ENCODE data around the gene CDH16. TPM values are rescaled to one million over a fixed set of nuclear protein-coding genes. Genes with fewer than 3 reads are reported as not detected.
A peak's percentile ranks its signal among the peaks of the same experiment; 100 is the strongest.

Gene CDH16
- total RNA-seq, 1 donor from 2014 or later, result not detected

GRCh38 chr16:66889622-66890021 is 29.1 kb downstream of the CDH16 start:
- H3K36me3 ChIP-seq, result peaks cover 39% of the 10 kb centered on the region
- H3K4me3 ChIP-seq, result no peak overlapping the region
- peaks cover 19% of the 10 kb centered on the region for H3K4me1 ChIP-seq
- ATAC-seq (peak; percentile 52 to 56), DNase-seq (no peak)
- no peak overlapping the region for H3K27ac ChIP-seq
- intact Hi-C loops (cut with DNase I), result no loop called here
- H3K9me3 ChIP-seq, result no peaks in the 10 kb centered on the region
- H3K27me3 ChIP-seq (ENCODE audit: low read depth), result no peaks in the 10 kb centered on the region
- no peak for TF ChIP-seq CTCF (IDR thresholded peaks at IDR 0.05)

GRCh38 chr16:66888647-66889615 is 29.8 kb downstream of the CDH16 start:
- no peak for TF ChIP-seq CTCF (IDR thresholded peaks at IDR 0.05)
- DNase-seq (no peak), ATAC-seq (no peak)
- Histone ChIP-seq H3K27ac (no peak overlapping the region), H3K9me3 (no peaks in the 10 kb centered on the region), H3K27me3 (ENCODE audit: low read depth) (no peaks in the 10 kb centered on the region), H3K4me3 (no peak overlapping the region), H3K4me1 (peaks cover 19% of the 10 kb centered on the region), H3K36me3 (peaks cover 46% of the 10 kb centered on the region)
- intact Hi-C loops (cut with DNase I), result no loop called here

- Histone ChIP-seq H3K27ac (no peak overlapping the region), H3K4me1 (peaks cover 22% of the 10 kb centered on the region), H3K36me3 (peaks cover 46% of the 10 kb centered on the region), H3K9me3 (no peaks in the 10 kb centered on the region), H3K4me3 (no peak overlapping the region), H3K27me3 (ENCODE audit: low read depth) (no peaks in the 10 kb centered on the region)
- no peak for DNase-seq
- TF ChIP-seq CTCF (IDR thresholded peaks at IDR 0.05), result no peak
- ATAC-seq, result no peak
- intact Hi-C loops (cut with DNase I), result no loop called here
These were observed 31.8 kb downstream of the CDH16 start for GRCh38 chr16:66886914-66887313.

GRCh38 chr16:66886321-66886720 is 32.4 kb downstream of the CDH16 start:
- ATAC-seq, result no peak
- Histone ChIP-seq H3K9me3 (no peaks in the 10 kb centered on the region), H3K4me1 (peaks cover 28% of the 10 kb centered on the region), H3K27me3 (ENCODE audit: low read depth) (no peaks in the 10 kb centered on the region), H3K4me3 (no peak overlapping the region), H3K27ac (no peak overlapping the region), H3K36me3 (peaks cover 46% of the 10 kb centered on the region)
- TF ChIP-seq CTCF (IDR thresholded peaks at IDR 0.05), result no peak
- intact Hi-C loops (cut with DNase I), result no loop called here
- no peak for DNase-seq

GRCh38 chr16:66885491-66885890 is 33.2 kb downstream of the CDH16 start:
- no peak for TF ChIP-seq CTCF (IDR thresholded peaks at IDR 0.05)
- DNase-seq, result no peak
- no peaks in the 10 kb centered on the region for H3K9me3 ChIP-seq
- peaks cover 28% of the 10 kb centered on the region for H3K4me1 ChIP-seq
- ATAC-seq, result no peak
- peaks cover 42% of the 10 kb centered on the region for H3K36me3 ChIP-seq
- intact Hi-C loops (cut with DNase I), result no loop called here
- H3K4me3 ChIP-seq, result no peak overlapping the region
- H3K27ac ChIP-seq, result no peak overlapping the region
- H3K27me3 ChIP-seq (ENCODE audit: low read depth), result no peaks in the 10 kb centered on the region
